ENCODE results near the gene NPM3. TPM values are rescaled to one million over a fixed set of nuclear protein-coding genes. Genes with fewer than 3 reads are reported as not detected.

NPM3 gene
- total and polyA plus RNA-seq, 2 of the 8 experiments (the other 6 are each of a cell fraction or from before 2014, with no cell fraction given): 127 to 175 TPM

- WGBS, 2 experiments (ENCODE audit: extremely low coverage in 1 of 2, insufficient coverage in 1 of 2, insufficient read length in 1 of 2, insufficient replicate concordance in 2 of 2, low coverage in 1 of 2, low lambda C conversion rate in 2 of 2, missing lambda C conversion rate in 1 of 2): 87% methylated on average over 3 of the region's 3 CpGs; no CpG with 5 or more reads in 1 of the 2 experiments
- H3K56ac ChIP-seq (replicated peaks; ENCODE audit: insufficient read length, low read depth, low read length): no peak overlapping the region
- no peak overlapping the region for H2BK20ac ChIP-seq (ENCODE audit: low read length)
- H2BK5ac ChIP-seq (ENCODE audit: low read depth, low read length): no peak overlapping the region
- no peak overlapping the region for H4K5ac ChIP-seq (ENCODE audit: insufficient read length, low read depth, low read length)
- no peaks in the 10 kb centered on the region for H3K9me3 ChIP-seq (ENCODE audit: insufficient read depth in 2 of 2, low read depth in 1 of 2, low read length in 1 of 2)
- ChIA-PET CTCF (ENCODE audit: partially characterized antibody) (interaction anchor here (0.8 to 8.8 kb wide), 9 partner anchors 11 to 159 kb away, joined by 3 to 89 read pairs (median 3); no protein-coding TSS in a partner anchor), POLR2A (ENCODE audit: partially characterized antibody) (interaction anchor here (1.1 to 4.1 kb wide), 4 partner anchors 11 to 67 kb away, joined by 3 to 19 read pairs (median 5); partner anchors contain the start of gene OGA)
- H3K9ac ChIP-seq (replicated peaks in 1 of 4; ENCODE audit: extremely low read depth in 1 of 4, low read depth in 3 of 4, low read length in 3 of 4): no peak overlapping the region
- peaks cover 0 to 9% (median 7%) of the 10 kb centered on the region in 4 experiments; a peak in 6 of 7 replicates for H3K4me1 ChIP-seq (replicated peaks in 1 of 4; ENCODE audit: control insufficient read depth in 3 of 4, insufficient read depth in 4 of 4, low read length in 3 of 4)
- H3K14ac ChIP-seq (ENCODE audit: insufficient read length): no peak overlapping the region
- no peak overlapping the region for H3K27ac ChIP-seq (ENCODE audit: low read depth, low read length)
- H3K23ac ChIP-seq (ENCODE audit: insufficient read length): no peak overlapping the region
- no peak overlapping the region for H3K4me2 ChIP-seq (ENCODE audit: insufficient read depth in 1 of 2, low read depth in 2 of 2, low read length in 2 of 2)
- no peaks in the 10 kb centered on the region for H3K36me3 ChIP-seq (ENCODE audit: control insufficient read depth in 2 of 4, insufficient read depth in 4 of 4, low read length in 3 of 4)
- H3K18ac ChIP-seq (ENCODE audit: extremely low read depth, low read length): 0 out of 2 replicates have a peak overlapping the region, but pooled peaks have one; percentile 44
- H3K23me2 ChIP-seq (ENCODE audit: low read depth, low read length): no peaks in the 10 kb centered on the region
- peaks cover 0 to 5% (median 4%) of the 10 kb centered on the region in 4 experiments; a peak in 3 of 7 replicates for H3K27me3 ChIP-seq (replicated peaks in 1 of 4; ENCODE audit: control insufficient read depth in 3 of 4, extremely low read depth in 1 of 4, insufficient read depth in 3 of 4, low read length in 3 of 4)
- no peak overlapping the region for H4K91ac ChIP-seq (replicated peaks; ENCODE audit: insufficient read length, low read length)
- H4K8ac ChIP-seq (ENCODE audit: extremely low read depth, insufficient read depth, low read length): no peak overlapping the region
- no peaks in the 10 kb centered on the region for H4K20me1 ChIP-seq (replicated peaks in 1 of 2; ENCODE audit: control insufficient read depth in 1 of 2, insufficient read depth in 2 of 2, low read length in 2 of 2)
- no peaks in the 10 kb centered on the region for H3K79me2 ChIP-seq (ENCODE audit: control insufficient read depth in 1 of 2, insufficient read depth in 2 of 2, low read length in 2 of 2)
- H3K4ac ChIP-seq (replicated peaks; ENCODE audit: insufficient read length, low read depth, low read length): no peak overlapping the region
- H2BK12ac ChIP-seq (ENCODE audit: low read depth, low read length): no peak overlapping the region
- H2BK120ac ChIP-seq (replicated peaks; ENCODE audit: low read depth, low read length): no peak overlapping the region
- no peak overlapping the region for H2BK15ac ChIP-seq (ENCODE audit: low read length)
- H3K79me1 ChIP-seq (ENCODE audit: low read depth, low read length): no peaks in the 10 kb centered on the region
- H2AK5ac ChIP-seq (ENCODE audit: low read depth, low read length): peak overlapping the region; percentile 71
- H3K4me3 ChIP-seq (ENCODE audit: extremely low read depth in 1 of 4, insufficient read depth in 2 of 4, low read depth in 3 of 4, low read length in 4 of 4): no peak overlapping the region
- no peak overlapping the region for H2AFZ ChIP-seq (ENCODE audit: low read length)
- FAIRE-seq (no peak), DNase-seq (ENCODE audit: low read depth in 1 of 2, low spot score in 2 of 2) (no peak)
- TF ChIP-seq CBX8 (IDR thresholded peaks at IDR 0.05; ENCODE audit: borderline replicate concordance, low read depth, low read length): no peak
- no peak for TF ChIP-seq CBX5 (IDR thresholded peaks at IDR 0.05; ENCODE audit: low read depth, low read length)
- no peak for TF ChIP-seq SP1 (IDR thresholded peaks at IDR 0.05; ENCODE audit: low read depth, low read length)
- TF ChIP-seq GABPA (IDR thresholded peaks at IDR 0.05; ENCODE audit: borderline replicate concordance, insufficient read depth, low read length): no peak
- no peak for TF ChIP-seq TEAD4 (IDR thresholded peaks at IDR 0.05; ENCODE audit: low read depth, low read length)
- no peak for TF ChIP-seq SP2 (IDR thresholded peaks at IDR 0.05; ENCODE audit: low read length)
- no peak for TF ChIP-seq GTF2F1 (IDR thresholded peaks at IDR 0.05; ENCODE audit: borderline replicate concordance, low read depth, low read length)
- TF ChIP-seq CHD2 (IDR thresholded peaks at IDR 0.05; ENCODE audit: low read length): no peak
- no peak for TF ChIP-seq POLR2A (IDR thresholded peaks at IDR 0.05; ENCODE audit: control extremely low read depth in 1 of 2, low read depth in 2 of 2, low read length in 2 of 2)
- no peak for TF ChIP-seq RFX5 (IDR thresholded peaks at IDR 0.05; ENCODE audit: borderline replicate concordance, low read depth, low read length)
- no peak for TF ChIP-seq ATF2 (IDR thresholded peaks at IDR 0.05; ENCODE audit: low read length)
- TF ChIP-seq RXRA (IDR thresholded peaks at IDR 0.05; ENCODE audit: insufficient read depth, low read depth, low read length): no peak
- TF ChIP-seq MAFK (IDR thresholded peaks at IDR 0.05; ENCODE audit: low read depth, low read length): no peak
- TF ChIP-seq CREB1 (IDR thresholded peaks at IDR 0.05): no peak
These were observed 22.7 kb downstream of the NPM3 start for GRCh38 chr10:101760510-101760909.

Measured in H1 (cell line).